ENCODE measurements around the gene P2RY2.

The P2RY2 gene

DNA sequence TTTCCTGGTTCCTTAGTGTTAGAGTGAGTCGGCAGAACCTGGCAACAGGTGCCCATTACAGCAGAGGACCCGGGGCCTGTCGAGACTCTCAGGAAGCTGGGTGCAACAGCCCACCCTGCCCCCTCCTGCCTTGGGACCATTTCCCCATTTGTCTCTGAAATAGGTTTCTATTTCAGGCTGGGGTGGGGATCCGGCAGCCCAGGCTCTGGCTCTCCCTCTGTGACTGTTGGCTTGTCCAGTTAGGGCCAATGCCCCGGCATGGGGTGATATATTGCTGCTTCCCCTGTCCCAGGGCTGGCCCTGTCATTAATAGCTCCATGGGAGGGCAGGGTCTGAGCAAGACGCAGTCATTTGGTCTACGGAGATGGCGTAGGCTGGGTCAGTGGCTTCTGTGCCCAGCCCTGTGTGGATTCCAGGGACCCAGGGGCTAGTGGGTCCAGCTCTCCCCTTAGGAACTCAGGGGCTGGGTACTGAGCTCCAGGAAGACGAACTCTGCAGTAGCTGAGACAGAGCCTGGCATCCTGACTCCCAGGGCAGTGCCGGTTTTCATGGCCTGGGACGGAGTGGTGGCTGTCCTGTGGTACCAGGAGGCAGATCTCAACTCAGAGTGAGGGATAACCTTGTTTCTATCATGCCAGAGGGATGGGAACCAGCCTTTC is 56.8 kb downstream of the P2RY2 start:
- Histone ChIP-seq H2AFZ (ENCODE audit: low read depth, low read length) (no peak overlapping the region), H3K4me3 (ENCODE audit: low read length) (no peak overlapping the region), H3K4me1 (ENCODE audit: insufficient read depth, low read length) (no peaks in the 10 kb centered on the region), H3K9me3 (ENCODE audit: low read length) (no peaks in the 10 kb centered on the region), H3K27me3 (ENCODE audit: insufficient read depth, low read length) (peaks cover 4% of the 10 kb centered on the region), H3K36me3 (ENCODE audit: insufficient read depth, low read length) (no peaks in the 10 kb centered on the region)

DNA sequence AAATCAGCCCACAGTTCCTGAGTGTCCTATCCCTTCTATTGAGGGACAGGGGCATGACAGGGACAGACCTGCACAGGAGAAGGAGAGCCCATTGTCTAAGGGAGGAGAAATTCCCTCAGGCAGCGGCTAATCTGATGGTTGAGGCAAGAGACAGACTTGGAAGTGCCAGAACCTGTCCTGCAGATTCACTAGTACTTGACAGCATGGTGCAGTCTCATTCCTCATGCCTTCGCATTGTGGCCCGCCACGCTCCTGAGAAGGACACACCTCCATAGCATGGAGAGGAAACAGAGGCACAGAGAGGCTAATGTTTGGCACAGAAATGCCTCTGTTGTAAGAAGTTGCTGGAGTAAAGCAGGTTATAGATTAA is 57.3 kb downstream of the P2RY2 start:
- Histone ChIP-seq H3K36me3 (ENCODE audit: insufficient read depth, low read length) (no peaks in the 10 kb centered on the region), H3K9me3 (ENCODE audit: low read length) (no peaks in the 10 kb centered on the region), H2AFZ (ENCODE audit: low read depth, low read length) (no peak overlapping the region), H3K27me3 (ENCODE audit: insufficient read depth, low read length) (no peaks in the 10 kb centered on the region), H3K4me1 (ENCODE audit: insufficient read depth, low read length) (no peaks in the 10 kb centered on the region), H3K4me3 (ENCODE audit: low read length) (no peak overlapping the region)

DNA sequence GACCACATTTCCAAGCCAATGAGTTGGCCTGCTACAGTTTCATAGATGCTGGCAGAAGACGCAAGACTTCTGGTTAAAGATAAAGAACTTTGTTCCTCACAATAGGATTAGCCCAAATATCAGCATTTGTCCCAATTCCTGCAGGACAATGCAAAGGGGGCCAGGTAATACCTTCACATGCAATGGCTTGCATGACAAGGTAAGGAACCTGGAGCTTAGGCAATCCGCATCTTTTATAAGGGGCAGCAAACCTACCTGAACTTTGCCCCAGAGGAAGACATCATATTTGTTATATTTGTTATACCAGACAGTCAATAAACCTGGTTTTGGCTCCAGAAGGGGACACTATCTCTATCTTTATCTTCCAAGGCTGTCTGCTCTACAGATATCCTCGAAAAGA is 59.4 kb downstream of the P2RY2 start:
- H3K4me1 ChIP-seq (ENCODE audit: insufficient read depth, low read length), result peaks cover 2% of the 10 kb centered on the region
- no peak overlapping the region for H3K4me3 ChIP-seq (ENCODE audit: low read length)
- no peaks in the 10 kb centered on the region for H3K36me3 ChIP-seq (ENCODE audit: insufficient read depth, low read length)
- no peaks in the 10 kb centered on the region for H3K9me3 ChIP-seq (ENCODE audit: low read length)
- H2AFZ ChIP-seq (ENCODE audit: low read depth, low read length), result no peak overlapping the region
- no peaks in the 10 kb centered on the region for H3K27me3 ChIP-seq (ENCODE audit: insufficient read depth, low read length)

DNA sequence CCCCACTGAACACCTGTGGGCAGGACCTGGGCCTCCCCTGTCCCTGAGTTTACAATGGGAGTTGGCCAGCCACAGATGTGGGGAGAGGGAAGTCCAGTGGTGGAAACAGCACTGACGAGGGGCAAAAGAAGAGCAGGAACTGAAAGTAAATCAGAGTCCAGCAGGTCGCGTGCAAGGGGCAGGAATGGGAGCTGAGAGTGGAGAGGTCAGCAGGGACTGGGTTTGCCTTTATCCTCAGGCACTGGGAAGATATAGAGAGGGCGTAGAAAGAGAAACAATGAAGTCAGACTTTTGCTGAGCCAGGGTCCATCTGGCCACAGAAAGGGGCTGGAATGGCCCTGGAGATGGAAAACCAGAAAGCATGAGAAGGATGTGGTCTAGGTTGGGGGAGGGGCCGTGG is 62.5 kb downstream of the P2RY2 start:
- no peaks in the 10 kb centered on the region for H3K36me3 ChIP-seq (ENCODE audit: insufficient read depth, low read length)
- peaks cover 2% of the 10 kb centered on the region for H3K4me1 ChIP-seq (ENCODE audit: insufficient read depth, low read length)
- H2AFZ ChIP-seq (ENCODE audit: low read depth, low read length), result no peak overlapping the region
- no peaks in the 10 kb centered on the region for H3K27me3 ChIP-seq (ENCODE audit: insufficient read depth, low read length)
- no peaks in the 10 kb centered on the region for H3K9me3 ChIP-seq (ENCODE audit: low read length)
- H3K4me3 ChIP-seq (ENCODE audit: low read length), result no peak overlapping the region

DNA sequence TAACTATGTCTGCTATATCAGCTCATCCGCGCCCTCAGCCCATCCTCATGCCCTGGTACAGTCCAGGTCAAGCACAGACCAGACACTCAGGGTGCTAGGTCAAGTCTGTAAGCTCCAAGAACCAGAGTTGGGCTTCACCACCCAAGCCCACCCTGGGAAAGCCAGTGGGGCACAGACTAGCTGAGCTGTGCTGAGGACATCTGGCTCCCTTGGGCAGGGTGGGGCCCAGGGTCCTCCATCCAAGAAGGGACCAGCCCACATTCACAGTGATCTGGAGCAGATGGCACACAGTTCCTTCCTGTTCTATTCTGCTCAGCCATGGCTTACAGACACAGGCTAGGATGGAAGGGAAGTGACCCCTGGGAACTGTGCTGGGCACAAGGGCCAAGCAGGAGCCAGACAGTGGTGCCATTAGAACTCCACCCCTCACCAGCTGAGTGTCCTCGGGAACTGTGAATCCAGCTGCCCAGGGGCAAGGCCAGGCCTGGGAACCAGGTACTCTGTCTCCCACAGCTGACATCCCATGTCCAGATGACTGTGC is 63.2 kb downstream of the P2RY2 start:
- no peak overlapping the region for H3K4me3 ChIP-seq (ENCODE audit: low read length)

DNA sequence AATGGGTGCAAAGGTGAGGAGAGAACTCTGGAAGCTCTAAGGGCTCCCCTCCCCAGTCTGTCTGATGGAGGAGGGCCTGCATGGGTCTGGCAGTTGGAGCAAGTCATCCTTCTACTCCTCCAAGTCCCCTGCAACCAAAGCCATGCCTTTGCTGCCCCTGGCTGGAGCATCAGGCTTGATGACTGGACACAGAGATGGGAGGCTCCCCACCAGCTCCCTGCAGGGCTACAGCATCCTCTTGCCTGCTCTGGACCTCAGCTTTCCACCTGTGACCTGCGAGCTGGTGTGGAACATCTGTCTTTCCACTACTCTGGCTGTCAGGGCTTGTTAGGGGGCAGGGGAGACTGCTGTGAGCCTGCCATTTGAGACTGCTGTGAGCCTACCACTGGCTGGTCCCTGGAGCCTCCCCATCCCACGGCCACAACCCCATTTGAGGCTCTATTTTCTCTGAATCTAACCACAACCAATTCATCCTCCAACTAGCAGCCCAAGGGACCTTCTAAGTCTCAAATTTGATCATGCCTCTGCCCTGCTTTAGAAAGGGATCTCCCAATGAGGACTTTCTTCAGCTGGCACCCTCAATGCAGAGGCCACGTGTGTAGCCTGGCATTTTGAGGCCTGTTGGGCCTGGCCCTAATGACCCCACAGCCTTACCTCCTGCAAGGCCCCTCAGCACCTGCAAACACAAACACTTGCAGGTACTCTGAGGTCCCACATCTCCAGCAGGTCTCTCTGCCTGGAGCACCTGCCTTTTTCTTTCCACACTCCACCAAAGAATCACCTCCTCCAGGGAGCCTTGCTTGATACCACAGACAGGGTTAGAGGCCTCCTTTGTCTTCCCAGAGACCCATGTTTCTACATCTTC is 63.9 kb downstream of the P2RY2 start:
- Histone ChIP-seq H3K27me3 (ENCODE audit: insufficient read depth, low read length) (no peaks in the 10 kb centered on the region), H3K9me3 (ENCODE audit: low read length) (no peaks in the 10 kb centered on the region), H3K36me3 (ENCODE audit: insufficient read depth, low read length) (no peaks in the 10 kb centered on the region), H3K4me1 (ENCODE audit: insufficient read depth, low read length) (peaks cover 2% of the 10 kb centered on the region), H3K4me3 (ENCODE audit: low read length) (no peak overlapping the region), H2AFZ (ENCODE audit: low read depth, low read length) (no peak overlapping the region)

More for the DNA sequence above, 63.2 kb downstream of the P2RY2 start:
- Histone ChIP-seq H3K27me3 (ENCODE audit: insufficient read depth, low read length) (no peaks in the 10 kb centered on the region), H3K9me3 (ENCODE audit: low read length) (no peaks in the 10 kb centered on the region), H3K36me3 (ENCODE audit: insufficient read depth, low read length) (no peaks in the 10 kb centered on the region), H2AFZ (ENCODE audit: low read depth, low read length) (no peak overlapping the region), H3K4me1 (ENCODE audit: insufficient read depth, low read length) (peaks cover 2% of the 10 kb centered on the region)

DNA sequence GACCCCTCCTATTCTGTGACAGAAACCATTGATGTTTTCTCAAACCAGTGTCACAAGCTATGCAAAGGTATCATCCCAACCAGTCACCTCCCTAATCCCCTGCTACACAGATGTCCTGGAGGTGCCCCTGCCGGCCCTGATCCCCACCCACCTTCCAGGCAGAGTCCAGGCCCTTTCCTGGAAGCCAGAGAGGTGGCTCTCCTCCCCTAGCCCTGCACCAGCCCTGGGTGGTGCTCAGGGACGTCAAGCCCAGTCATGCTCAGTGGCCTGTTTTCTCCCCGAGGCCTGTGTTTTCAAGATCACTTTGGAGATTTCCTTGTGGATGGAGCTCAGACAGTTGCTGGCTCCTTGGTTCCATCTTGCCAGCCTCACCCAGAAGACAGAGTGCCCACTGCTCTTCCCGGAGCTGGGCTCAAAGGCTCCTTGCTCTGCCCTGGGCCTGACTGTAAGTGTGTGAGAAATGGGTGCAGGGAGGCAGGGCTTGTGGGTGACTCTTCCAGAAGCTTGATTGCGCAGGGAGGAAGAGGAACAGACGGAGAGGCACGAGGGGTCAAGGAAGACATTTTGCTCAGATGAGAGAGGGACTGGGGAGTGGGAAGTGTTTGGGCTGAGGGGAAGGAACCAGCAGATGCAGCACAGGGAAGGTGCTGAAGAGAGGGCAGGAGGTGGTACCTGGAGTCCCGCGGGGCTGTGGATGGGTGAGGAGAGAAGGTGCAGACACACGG is 65.4 kb downstream of the P2RY2 start:
- H3K4me1 ChIP-seq (ENCODE audit: insufficient read depth, low read length), result peaks cover 2% of the 10 kb centered on the region

DNA sequence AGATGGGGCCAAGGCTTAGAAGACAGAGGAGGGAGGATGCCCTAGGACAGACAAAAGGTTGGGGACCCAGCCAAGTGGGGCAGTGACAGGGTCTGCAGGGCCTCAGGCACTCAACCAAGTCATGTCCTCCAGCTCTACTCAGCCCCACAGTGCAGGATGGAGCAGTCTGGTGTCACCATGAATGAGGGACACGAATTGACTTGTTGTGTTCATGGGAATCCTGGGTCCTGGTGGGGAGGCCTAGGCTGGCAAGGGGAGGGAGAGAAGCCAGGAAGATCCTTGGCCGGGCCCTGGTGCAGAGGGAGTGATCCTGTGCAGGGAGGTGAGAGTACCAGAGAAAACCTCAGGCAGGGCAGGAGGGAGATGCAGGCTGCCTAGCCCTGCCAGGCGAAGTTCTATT is 66.0 kb downstream of the P2RY2 start:
- Histone ChIP-seq H3K4me1 (ENCODE audit: insufficient read depth, low read length) (peaks cover 6% of the 10 kb centered on the region), H3K27me3 (ENCODE audit: insufficient read depth, low read length) (no peaks in the 10 kb centered on the region), H3K36me3 (ENCODE audit: insufficient read depth, low read length) (no peaks in the 10 kb centered on the region), H3K9me3 (ENCODE audit: low read length) (no peaks in the 10 kb centered on the region), H3K4me3 (ENCODE audit: low read length) (no peak overlapping the region), H2AFZ (ENCODE audit: low read depth, low read length) (no peak overlapping the region)

More for the DNA sequence above, 65.4 kb downstream of the P2RY2 start:
- H3K4me3 ChIP-seq (ENCODE audit: low read length), result no peak overlapping the region
- no peak overlapping the region for H2AFZ ChIP-seq (ENCODE audit: low read depth, low read length)
- no peaks in the 10 kb centered on the region for H3K36me3 ChIP-seq (ENCODE audit: insufficient read depth, low read length)
- H3K27me3 ChIP-seq (ENCODE audit: insufficient read depth, low read length), result no peaks in the 10 kb centered on the region
- no peaks in the 10 kb centered on the region for H3K9me3 ChIP-seq (ENCODE audit: low read length)

DNA sequence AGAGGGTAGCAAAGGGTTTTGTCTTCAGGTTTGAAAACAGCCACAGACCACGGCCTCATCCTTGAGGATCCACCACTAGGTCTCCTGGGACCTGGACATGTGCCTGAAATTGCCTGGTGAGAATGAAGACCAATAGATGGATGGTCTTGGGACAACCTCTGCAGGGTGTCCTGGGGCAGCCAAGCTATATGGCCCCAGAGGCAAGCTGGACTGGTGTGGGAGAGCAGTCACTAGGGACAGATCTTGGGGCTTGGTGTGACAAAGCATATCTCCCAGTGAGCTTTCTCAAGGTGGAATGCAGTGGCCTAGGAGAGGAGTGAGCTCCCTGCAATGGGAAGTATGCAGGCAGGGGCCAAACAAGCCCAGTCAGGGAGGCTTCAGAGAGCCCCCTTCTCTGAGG is 67.6 kb downstream of the P2RY2 start:
- no peak overlapping the region for H2AFZ ChIP-seq (ENCODE audit: low read depth, low read length)
- H3K4me1 ChIP-seq (ENCODE audit: insufficient read depth, low read length), result peaks cover 7% of the 10 kb centered on the region
- no peaks in the 10 kb centered on the region for H3K9me3 ChIP-seq (ENCODE audit: low read length)
- no peaks in the 10 kb centered on the region for H3K36me3 ChIP-seq (ENCODE audit: insufficient read depth, low read length)
- H3K4me3 ChIP-seq (ENCODE audit: low read length), result no peak overlapping the region
- no peaks in the 10 kb centered on the region for H3K27me3 ChIP-seq (ENCODE audit: insufficient read depth, low read length)
